ENCODE data around the gene SNX17.

DNA sequence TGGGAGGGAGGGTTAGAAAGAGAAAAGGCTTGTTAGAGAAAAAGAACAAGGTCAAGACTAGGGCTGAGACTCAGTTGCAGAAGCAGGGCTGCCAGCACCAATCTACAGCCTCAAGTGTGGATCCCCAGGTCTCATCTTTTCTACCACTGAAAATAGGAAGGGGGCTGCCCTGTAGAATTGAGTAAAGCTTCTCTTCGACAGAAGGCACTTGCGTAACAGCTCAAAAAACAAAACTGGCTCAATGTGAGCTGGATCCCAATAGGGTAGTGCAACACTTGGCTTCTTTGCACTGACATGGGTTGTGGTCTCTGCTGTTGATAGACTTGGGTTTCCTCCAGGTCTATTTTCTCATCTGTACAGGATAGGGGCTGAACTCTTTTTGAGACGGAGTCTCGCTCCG, 45.7 kb upstream of the SNX17 start:
- TF ChIP-seq, protein P1, sequence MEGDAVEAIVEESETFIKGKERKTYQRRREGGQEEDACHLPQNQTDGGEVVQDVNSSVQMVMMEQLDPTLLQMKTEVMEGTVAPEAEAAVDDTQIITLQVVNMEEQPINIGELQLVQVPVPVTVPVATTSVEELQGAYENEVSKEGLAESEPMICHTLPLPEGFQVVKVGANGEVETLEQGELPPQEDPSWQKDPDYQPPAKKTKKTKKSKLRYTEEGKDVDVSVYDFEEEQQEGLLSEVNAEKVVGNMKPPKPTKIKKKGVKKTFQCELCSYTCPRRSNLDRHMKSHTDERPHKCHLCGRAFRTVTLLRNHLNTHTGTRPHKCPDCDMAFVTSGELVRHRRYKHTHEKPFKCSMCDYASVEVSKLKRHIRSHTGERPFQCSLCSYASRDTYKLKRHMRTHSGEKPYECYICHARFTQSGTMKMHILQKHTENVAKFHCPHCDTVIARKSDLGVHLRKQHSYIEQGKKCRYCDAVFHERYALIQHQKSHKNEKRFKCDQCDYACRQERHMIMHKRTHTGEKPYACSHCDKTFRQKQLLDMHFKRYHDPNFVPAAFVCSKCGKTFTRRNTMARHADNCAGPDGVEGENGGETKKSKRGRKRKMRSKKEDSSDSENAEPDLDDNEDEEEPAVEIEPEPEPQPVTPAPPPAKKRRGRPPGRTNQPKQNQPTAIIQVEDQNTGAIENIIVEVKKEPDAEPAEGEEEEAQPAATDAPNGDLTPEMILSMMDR (conservative IDR thresholded peaks at IDR 0.05; ENCODE audit: low read depth, low read length), result no peak
- no peak for TF ChIP-seq EZH2 (IDR thresholded peaks at IDR 0.05; ENCODE audit: borderline replicate concordance, low read depth, low read length, poor library complexity, severe bottlenecking)

All from A673 (cell line).